ENCODE measurements around the gene ANAPC5.
"Not testable (repeated sequence)": the region's sequence is repeated elsewhere in the genome, so short reads cannot be mapped to it uniquely, and the experiment has no call there.

ANAPC5 gene, protein sequence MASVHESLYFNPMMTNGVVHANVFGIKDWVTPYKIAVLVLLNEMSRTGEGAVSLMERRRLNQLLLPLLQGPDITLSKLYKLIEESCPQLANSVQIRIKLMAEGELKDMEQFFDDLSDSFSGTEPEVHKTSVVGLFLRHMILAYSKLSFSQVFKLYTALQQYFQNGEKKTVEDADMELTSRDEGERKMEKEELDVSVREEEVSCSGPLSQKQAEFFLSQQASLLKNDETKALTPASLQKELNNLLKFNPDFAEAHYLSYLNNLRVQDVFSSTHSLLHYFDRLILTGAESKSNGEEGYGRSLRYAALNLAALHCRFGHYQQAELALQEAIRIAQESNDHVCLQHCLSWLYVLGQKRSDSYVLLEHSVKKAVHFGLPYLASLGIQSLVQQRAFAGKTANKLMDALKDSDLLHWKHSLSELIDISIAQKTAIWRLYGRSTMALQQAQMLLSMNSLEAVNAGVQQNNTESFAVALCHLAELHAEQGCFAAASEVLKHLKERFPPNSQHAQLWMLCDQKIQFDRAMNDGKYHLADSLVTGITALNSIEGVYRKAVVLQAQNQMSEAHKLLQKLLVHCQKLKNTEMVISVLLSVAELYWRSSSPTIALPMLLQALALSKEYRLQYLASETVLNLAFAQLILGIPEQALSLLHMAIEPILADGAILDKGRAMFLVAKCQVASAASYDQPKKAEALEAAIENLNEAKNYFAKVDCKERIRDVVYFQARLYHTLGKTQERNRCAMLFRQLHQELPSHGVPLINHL

DNA sequence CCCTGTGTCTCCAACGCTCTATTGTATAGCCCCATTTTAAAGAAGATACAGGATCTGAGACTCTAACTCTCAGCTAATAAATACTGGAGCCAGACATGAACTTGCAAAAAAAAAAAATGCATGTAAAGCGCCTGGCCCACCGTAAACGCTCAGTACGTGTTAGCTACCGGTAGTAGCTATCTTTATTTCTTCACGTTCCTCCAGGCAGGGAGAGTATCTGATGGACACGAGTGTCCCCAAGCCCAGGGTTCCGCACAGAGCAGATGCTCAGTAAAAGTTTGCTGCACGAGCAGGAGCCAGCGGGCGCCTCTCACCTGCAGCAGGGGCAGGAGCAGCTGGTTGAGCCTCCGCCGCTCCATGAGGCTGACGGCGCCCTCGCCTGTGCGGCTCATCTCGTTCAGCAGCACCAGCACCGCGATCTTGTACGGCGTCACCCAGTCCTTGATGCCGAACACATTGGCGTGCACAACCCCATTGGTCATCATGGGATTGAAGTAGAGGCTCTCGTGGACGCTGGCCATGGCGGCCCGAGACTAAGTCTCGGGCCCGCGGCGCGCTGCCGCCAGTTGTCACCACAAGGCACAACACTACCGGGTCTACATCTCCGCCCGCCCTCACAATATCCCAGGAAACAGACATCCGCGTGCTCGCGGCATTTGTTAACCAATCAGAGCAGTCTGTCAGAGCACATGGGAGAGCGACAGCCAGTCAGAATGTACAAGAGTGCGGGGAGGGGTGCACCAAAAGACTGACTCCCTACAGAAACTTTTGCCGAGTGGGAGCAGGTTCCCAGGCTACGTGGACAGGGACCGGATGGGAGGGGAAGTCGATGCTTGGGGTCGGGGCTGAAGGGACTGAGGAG lies at the start of gene ANAPC5:
Gene ANAPC5, minus strand, starts transcription at position 592 of the 862 bp plus-strand sequence. Its CDS starts 71 bp downstream, at position 521.
- DNase-seq = peak; percentile 98

DNA sequence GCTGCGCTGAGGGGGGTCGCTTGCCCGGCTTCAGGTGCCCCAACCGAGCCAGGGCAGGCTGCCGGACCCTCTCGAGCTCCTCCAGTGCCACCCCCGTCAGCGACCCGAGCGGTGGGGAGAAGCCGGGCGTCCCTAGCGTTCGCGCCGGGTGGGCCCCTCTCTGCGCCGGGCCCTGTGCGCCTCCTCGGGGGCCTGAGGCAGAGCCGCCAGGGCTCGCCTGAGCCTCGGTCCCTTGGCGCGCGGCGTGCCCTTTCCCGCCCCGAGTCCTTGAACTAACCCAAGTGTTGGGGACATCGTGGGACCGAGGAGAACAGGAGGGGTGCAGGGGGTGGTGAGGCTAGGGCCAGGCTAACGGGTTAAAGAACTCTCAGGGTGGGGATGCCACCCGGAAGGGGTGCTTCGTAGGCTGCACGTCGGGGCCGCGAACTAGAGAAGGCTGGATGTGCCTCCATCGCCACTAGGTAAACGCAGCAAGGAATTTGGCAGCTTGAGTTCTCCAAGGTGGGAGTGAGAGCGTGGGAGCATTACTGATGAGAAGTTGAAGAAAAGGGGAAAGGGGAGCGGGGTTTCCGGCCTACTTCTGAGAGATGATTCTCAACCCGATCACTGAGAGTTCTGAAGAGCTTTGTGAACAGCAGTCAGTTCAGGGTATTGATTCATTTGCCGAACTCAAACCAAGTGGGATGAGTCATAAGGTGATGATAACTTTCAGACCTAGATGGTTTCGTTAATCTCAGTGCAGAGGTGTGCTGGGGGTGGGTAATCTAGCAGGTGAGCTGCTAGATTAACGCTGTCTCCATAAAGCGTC lies 48.3 kb upstream of the ANAPC5 start:
- DNase-seq = peak; percentile 43

DNA sequence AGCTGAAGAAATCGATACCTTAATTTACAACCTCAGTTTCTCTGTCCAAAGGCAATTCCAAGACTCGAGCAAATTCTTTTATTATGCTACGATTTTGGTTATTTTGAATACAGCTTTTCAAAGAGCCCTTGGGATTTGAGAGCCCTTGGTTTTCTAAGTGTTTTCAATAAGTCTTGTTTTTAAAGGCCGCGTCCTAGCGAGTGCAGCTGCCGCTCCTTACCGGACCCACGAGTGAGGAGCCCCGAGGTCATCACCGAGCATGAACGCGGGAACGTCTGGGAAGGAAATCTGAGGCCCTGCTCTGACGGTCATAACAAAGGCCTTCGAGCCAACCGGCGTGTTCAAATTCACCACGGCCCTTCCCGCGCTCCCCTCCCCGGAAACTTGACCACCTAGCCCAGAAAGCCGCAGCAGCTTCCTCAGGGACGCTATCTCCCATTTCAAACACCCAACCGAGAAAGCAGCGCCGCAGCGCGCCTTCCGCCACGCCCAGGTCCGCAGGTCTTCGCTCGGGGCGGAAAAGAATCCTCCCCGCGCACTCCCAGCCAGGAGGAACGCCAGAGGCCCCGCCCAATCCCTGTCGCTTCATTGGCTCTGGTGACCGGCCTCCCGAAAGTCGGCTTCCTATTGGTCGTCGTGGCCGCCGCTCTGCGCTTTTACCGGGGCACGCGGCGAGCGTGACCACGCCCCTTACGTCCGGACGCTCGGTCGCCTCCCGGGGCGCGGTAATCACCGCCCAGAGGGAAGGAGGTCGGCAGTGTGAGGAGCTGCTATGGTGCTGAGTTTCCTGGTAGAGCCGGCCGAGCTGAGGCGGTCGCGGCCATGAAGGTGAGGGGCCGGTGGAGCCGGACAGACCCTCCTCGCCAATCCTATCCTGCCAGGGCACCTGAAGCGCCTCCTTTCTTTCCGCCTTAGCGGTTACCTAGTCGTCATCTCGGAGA lies 47.5 kb upstream of the ANAPC5 start, which contains the start of gene RNF34:
Gene RNF34, plus strand, starts transcription at position 728 of the 941 bp plus-strand sequence. Its CDS starts 95 bp downstream, at position 823.
- peak; percentile 99 for DNase-seq

DNA sequence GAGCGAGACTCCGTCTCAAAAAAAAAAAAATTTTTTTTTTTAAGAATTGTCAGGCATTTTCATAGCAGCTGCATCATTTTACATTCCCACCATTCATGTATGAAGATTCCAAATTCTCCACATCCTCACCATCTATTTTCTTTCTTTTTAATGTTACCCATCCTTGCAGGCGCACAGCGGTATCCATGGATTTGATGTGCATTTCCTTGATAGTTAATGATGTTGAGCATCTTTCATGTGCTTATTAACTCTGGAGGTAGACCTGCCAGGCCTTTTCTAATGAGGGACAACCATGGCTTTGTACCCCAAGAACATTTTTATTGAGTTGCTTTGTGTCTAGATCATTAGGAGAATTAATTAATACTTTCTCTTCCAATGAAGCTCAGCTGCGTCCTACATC lies 46.1 kb upstream of the ANAPC5 start:
- no peak for DNase-seq

DNA sequence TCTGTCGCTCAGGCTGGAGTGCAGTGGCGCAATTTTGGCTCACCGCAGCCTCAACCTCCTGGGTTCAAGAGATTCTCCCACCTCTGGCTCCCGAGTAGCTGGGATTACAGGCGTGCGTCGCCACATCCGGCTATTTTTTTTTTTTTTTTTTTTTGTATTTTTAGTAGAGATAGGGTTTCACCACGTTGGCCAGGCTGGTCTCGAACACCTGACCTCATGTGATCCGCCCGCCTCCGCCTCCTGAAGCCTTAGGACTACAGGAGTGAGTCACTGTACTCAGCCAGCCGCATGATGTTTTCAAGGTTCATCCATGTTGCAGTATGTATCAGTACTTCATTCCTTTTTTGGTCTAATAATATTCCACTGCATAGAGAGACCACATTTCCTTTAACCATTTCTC lies 45.3 kb upstream of the ANAPC5 start:
- DNase-seq = no peak

DNA sequence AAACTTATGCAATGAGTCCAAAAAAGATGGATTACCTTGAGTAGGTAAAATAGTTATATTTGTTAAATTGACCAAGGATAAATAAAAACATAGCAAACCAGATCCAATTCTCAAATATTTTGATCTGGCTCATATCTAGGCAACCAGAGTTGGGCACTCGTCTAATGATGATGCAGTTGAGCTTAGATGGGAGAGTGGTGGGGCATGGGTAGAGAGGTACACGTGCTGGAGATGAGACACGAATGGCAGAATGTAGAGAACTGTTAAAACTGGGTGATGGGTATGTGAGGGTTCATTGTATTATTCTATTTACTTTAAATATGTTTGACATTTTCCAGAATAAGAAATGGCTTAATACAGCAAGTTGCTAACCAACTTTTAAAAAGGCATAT lies 40.1 kb upstream of the ANAPC5 start:
- no peak for DNase-seq

DNA sequence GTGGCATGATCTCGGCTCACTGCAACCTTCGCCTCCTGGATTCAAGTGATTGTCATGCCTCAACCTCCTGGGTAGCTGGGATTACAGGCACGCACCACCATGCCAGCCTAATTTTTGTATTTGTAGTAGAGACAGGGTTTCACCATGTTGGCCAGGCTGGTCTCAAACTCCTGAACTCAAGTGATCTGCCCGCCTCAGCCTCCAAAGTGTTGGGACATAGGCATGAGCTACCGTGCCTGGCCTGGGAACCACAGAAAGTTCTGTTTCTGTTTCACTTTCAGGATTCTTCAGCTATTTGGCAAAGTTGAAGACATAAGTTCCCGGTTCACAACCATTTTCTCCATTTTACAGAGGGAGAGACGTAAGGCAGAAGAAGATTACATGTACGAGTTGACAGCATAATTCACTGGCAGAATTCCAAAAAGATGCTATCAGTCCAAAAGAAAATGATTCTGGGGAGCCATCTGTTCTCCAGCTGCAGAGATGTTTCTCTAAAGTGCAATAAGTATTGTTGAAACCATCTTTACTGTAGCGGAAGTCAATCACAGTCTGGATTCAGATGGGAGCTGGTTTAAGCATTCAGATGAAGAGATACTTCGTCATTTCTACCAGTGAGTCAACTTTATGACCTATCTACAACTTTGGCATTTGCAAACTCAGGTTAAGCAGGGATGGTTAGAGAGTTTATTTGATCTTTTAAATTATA lies 39.6 kb upstream of the ANAPC5 start:
- DNase-seq = no peak

DNA sequence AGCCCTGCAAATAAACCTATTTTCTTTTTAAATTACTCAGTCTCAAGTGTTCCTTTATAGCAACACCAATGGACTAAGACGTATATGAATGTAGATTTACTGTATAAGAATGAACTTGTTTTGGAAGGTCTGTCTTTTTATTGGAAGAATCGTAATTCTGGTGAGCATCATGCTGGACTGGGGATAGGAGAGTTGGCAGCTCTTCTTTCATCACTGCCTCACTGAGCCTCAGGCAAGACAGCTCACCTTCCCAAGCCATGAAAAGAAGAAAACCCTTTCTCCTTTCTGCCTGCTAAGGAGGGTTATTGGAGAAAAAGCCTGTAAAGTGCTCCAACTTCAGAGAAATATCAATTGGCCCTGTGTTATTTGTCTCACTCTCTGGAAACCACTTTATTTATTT lies 38.6 kb upstream of the ANAPC5 start:
- DNase-seq = no peak

DNA sequence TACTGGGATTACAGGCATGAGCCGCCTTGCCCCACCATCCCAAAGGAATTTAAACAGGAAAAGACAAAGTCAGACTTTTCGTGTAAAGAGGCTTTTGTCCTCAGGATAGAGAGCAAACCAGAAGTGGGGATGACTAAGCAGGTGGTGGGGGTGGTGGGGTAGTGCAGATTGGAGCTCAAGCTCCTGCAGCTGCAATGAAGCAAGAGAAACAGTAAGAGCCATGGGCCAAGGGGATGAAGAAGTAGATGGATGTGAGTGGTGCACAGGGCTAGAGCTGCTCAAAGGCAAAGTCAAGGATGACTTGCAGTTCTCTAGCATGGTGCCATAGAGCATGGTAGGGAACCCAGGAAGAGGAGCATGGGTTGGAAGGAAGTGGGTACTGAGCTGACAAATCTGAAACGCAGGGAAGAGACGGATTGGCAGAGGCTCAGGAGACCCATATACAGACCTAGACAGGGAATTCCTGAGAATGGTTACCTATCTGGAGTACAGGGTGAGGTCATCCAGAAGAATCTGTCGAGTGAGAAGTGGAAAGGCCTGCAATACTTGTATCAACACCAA lies 36.3 kb upstream of the ANAPC5 start:
- DNase-seq = no peak

DNA sequence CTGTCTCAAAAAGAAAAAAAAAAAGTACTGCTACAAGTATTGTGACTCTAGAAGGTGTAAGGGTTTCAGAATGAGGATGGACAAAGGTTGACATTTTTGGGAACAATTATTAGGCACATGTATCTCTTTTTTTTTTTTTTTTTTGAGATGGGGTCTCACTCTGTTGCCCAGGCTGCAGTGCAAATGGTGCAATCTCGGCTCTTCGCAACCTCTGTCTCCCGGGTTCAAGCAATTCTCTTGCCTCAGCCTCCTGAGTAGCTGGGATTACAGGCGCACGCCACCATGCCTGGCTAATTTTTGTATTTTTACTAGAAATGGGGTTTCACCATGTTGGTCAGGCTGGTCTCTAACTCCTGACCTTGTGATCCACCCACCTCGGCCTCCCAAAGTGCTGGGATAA lies 32.7 kb upstream of the ANAPC5 start:
- DNase-seq = not testable (repeated sequence)

DNA sequence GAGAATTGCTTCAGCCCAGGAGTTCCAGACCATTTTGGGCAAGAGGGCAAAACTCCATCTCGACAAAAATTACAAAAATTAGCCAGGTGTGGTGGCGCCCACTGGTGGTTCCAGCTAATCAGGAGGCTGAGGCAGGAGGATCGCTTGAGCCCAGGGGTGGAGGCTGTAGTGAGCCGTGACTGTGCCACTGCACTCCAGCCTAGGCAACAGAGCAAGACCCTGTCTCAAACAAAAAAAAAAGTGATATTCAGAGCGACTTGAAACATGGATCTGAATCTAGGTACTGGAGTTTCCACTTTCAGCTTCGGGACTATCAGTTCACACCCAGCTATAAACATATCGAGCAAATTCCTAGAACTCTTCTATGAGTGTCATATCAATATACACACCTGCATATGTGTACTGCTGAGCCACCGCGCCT lies 31.4 kb upstream of the ANAPC5 start:
- no peak for DNase-seq

DNA sequence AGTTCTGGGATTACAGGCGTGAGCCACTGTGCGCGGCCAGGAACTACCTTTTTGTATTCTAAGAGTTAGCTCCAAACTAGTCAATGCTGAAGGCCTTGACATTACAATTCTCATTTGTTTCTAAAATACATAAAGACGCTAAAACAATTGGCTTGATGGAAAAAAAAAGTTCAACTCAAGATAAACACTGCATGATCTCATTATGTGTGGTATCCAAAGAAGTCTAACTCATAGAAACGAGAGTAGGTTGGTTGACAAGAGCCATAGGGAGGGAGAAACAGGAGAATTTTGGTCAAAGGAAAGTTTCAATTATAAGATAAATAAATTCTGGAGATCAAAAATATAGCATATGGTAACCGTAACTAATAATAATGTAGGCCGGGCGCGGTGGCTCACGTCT lies 27.7 kb upstream of the ANAPC5 start:
- DNase-seq = no peak

DNA sequence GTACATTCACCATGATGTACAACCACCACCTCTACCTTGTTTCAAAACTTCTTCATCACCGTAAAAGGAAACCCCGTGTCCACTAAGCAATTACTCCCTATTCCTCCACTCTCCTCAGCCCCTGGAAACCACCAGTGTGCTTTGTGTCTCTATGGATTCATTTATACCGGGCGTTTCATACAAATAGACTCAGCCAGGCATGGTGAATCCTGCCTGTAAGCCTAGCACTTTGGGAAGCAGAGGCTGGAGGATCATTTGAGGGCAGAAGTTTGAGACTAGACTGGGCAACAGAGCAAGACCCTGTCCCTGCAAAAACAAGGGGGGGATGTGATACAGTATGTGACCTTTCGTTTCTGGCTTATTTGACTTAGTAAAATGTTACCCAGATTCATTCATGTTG lies 26.5 kb upstream of the ANAPC5 start:
- no peak for DNase-seq

DNA sequence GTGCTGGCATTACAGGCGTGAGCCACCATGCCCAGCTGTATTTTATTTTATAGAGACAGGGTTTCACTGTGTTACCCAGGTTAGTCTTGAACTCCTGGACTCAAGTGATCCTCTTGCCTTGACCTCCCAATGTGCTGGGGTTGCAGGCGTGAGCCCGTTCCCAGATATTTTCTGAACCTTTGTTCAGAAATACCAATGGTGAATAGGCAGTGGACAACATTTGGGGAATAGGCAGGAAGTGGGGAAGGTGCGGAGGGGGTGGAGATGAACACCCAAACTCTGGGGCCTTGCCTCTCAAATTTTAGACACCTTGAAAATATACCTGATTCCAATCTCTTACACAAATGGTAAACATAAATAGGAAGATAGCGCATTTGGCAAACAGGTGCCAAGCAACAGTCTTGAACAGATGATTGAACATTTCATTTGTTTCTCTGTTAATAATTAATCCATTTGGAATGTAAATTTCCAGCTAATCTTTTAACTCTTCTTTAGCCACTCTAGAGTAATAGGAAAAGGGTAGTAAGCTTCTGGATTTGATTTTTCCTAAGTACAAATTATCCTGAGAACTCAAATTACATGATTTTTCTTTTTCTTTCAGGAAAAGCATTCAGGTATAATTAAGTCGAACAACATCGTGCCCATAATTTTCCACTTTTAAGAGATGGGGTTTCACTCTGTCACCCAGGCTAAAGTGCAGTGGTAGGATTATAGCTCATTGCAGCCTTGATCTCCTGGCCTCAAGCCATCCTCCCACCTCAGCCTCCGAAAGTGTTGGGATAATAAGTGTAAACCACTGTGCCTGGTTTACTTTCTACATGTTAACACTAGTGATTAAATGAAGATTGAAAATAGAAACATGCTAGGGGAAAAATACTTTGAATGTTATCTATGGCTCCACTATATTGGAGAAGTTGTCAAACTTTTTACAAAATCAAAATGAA lies 24.8 kb upstream of the ANAPC5 start:
- no peak for DNase-seq

DNA sequence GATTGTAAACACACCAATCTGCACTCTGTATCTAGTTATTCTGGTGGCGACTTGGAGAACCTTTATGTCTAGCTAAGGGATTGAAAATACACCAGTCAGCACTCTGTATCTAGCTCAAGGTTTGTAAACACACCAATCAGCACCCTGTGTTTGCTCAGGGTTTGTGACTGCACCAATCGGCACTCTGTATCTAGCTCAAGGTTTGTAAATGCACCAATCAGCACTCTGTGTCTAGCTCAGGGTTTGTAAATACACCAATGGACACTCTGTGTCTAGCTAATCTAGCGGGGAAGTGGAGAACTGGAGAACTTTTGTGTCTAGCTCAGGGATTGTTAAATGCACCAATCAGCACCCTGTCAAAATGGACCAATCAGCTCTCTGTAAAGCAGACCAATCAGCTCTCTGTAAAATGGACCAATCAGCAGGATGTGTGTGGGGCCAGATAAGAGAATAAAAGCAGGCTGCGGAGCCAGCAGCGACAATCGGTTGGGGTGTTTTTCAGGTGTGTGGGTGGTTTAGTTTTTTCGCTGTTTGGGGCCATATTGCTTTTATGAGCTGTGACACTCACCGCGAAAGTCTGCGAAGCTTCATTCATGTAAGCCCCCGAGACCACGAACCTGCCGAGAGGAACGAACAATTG lies 22.9 kb upstream of the ANAPC5 start:
- DNase-seq = not testable (repeated sequence)

DNA sequence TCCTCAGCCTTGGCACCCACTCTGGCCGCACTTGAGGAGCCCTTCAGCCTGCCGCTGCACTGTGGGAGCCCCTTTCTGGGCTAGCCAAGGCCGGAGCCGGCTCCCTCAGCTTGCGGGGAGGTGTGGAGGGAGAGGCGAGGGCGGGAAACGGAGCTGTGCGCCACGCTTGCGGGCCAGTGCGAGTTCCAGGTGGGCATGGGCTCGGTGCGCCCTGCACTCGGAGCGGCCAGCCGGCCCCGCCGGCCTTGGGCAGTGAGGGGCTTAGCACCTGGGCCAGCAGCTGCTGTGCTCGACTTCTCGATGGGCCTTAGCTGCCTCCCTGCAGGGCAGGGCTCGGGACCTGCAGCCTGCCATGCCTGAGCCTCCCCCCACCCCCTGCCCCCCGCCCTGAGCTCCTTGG lies 22.1 kb upstream of the ANAPC5 start:
- not testable (repeated sequence) for DNase-seq

DNA sequence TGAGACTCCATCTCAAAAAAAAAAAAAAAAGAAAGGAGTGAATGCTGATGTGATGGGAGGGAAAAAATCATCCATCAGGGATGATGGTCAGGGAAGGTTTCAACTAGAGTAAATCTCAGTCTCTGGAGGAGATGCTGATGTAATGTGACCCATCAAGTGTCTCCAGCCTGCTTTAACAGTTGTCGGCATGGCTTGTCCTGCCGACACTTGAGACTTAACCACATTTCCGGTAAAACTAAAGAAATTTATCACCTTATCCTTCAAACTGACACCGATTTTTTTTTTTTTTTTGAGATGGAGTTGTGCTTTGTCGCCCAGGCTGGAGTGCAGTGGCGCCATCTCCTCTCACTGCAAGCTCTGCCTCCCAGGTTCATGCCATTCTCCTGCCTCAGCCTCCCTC lies 21.5 kb upstream of the ANAPC5 start:
- no peak for DNase-seq

DNA sequence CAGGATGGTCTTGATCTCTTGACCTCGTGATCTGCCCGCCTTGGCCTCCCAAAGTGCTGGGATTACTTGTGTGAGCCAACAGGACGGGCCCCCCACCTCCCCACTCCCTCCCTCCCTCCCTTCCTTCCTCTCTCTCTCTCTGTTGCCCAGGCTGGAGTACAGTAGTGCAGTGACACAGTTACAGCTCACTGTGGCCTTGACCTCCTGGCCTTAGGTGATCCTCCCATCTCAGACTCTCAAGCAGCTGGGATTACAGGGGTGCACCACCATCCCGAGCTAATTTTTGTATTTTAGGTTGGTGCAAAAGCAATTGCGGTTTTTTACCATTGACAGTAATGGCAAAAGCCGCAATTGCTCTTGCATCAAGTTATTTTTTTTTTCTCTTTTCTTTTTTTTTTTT lies 19.2 kb upstream of the ANAPC5 start:
- DNase-seq = no peak
